ENCODE results near the gene PLCB1.
"Not testable (repeated sequence)": the region's sequence is repeated elsewhere in the genome, so short reads cannot be mapped to it uniquely, and the experiment has no call there.

Gene PLCB1

DNA sequence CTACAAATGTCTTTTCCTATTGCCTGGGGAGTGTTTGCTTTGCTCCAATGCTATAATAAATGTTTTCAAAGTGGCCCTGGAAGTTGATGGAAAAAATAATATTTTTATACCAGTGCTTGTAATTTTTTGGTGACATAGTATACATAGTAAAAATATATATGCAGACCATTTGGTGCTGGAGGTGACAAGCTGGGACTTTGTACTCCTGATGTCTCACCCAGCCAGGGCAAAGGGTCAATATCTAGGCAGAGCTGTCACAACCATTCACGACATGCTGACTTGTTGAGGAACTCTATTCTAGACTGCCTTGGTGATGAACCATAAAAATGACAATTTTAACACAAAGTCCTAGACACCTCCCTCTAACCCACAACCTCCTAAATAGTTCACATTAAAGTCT, 203.0 kb downstream of the PLCB1 start:
- DNase-seq (ENCODE audit: low read depth) = no peak

DNA sequence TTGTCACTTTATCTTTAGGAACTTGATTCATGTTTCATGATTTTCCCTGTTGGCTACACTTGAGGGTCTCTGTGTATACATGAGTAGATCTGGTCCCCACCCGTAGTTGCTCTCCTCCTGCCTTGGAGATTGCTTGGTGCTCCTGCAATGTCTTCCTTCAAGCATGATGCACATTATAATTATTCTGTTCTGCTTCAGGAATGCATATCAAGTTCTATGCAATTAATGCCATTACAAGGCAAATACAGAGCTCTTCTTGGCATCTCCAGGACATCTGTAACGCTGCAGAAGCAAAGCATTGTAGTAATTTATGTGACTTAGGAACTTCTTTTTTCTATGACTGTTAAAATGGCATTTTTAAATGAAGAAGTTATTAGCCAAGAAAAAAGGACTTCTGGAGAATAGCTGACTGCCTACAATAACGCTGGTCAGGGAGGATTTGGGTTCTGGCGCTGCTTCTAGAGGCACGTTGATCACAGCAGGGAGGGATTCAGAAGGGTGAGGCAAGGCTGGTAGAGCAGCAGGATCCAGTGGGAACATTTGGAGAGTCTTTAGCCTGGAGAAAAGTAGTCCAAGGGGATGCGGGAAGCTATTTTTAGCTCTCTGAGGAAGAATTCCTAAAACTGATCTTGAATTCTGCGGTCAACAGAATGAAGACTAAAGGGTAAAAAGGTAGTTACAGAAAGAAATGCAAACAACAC, 203.6 kb downstream of the PLCB1 start:
- DNase-seq (ENCODE audit: low read depth) = no peak

DNA sequence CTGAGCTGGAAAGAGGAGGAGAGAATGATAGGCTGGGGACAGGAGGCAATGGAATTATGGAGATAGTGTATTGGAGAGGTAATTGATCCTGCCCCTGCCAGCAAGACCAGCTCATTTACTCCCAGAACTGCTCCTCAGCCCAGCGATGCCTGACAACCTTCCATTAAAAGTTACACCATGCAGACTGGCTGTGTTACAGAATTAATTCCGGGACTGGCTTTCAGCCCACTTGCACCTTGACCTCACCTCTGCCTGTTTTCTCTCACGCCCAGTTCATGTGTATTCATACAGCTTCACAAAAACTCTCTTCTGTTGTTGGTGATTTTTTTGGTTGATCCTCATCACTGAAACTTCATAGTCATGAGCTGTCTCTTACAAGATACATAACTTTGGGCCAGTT, 207.3 kb downstream of the PLCB1 start:
- no peak for DNase-seq (ENCODE audit: low read depth)

DNA sequence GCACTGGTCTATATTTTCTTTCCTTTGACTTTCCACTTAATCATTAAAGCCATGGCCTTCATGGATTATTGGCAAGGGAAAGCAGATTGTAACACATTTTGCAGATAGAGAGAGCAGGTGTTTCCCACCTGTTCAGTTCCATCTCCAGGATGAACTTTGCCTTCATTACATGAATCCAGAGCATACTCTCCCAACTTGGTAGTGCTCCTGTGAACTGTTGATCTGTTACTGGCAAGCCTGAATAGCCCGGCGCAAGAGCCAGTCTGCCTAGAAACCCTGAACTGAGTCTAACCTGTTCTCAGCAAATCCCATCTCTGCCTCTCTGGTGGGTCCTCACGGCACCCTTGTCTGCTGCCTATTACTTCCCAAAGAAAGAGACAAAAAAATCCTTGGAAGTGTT, 210.3 kb downstream of the PLCB1 start:
- DNase-seq (ENCODE audit: low read depth) = no peak

DNA sequence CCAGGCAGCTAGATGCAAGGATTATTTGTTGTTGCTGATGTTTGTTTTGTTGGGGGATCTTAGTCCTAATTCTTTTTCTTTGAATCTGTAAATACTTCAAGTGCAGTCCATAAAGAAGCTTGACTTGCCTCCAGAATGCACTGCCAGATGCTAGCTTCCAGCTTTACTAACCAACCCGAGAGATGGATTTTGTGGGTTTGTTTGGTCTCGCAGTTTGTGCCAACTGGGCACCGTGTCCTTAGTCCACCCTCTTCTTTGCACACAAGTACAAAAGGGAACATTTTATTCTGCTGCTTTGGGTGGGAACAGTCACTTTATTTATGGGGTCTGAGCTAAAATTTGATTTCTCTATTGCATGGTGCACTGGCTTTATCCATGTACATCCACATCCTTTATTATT, 212.0 kb downstream of the PLCB1 start:
- no peak for DNase-seq (ENCODE audit: low read depth)

DNA sequence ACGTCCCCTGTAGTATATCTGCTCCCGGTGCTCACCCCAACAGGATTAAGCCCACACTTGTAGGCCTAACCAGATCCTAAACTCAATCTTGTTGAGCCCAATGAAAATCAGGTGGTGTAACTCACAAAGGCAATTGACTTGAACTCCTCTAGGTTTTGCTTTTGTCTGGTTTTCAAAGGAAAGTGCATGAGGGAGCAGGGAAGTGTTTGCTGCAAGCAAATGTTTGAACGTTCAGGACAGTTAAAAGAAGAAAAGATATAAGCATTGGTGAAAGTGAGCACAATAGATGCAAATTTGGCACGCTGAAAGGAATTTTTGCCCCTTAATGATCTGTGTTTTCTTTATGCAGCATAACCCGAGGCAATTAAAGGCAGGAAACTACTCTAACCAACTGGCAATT, 212.6 kb downstream of the PLCB1 start:
- no peak for DNase-seq (ENCODE audit: low read depth)

DNA sequence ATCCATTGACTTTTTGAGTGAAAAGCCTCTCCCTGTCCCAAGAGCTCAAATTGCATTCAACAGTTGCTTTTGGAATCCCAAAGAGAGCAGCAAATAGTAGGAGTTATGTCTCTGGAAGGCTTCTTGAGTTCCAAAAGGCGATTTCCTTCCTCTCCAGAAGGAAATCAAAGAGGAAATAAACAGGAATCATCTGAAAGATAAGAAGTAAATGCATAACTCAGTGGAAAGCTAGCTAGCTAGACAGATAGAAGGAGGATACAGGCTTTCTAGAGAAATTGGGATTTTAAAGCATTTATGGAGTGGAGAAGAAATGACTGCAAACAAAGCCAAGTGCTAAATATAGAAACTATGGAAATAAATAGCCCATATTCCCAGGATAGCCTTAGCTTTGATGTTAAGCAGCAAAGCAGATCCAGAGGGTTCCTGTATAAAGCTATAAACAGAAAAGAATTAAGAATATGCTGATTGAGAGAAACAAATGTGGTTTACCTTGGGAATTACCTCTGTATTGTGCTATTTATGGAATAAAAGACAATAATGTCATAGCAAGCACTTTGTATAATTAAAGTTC, 214.7 kb downstream of the PLCB1 start:
- no peak for DNase-seq (ENCODE audit: low read depth)

DNA sequence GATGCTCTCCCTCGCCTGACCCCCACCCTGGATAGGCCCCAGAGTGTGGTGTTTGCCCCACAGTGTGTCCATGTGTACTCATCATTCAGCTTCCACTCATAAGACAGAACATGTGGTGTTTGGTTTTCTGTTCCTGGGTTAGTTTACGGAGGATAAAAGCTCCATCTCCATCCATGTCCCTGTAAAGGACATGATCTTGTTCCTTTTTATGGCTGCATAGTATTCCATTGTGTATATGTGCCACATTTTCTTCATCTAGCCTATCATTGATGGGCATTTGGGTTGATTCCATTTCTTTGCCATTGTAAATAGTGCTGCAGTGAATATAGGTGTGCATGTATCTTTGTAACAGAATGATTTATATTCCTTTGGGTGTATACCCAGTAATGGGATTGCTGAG, 218.2 kb downstream of the PLCB1 start:
- not testable (repeated sequence) for DNase-seq (ENCODE audit: low read depth)

DNA sequence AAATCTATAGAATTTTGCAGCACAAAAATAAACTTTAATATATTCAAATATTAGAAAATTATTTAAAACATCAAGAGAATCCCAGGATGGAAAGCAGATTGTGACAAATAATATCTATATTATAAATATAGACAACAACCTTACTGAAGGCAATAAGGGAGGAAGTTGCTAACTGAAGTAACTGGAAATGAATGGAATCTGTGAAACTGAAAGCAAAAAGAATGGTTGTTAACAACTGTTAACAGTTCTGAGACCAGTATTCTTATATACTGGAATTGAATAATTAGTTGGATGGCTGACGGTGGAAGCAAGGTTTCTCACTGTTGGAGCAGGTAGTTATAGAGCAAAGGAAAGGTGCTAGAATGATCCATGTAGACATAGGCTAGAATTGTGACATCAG, 220.4 kb downstream of the PLCB1 start:
- no peak for DNase-seq (ENCODE audit: low read depth)

DNA sequence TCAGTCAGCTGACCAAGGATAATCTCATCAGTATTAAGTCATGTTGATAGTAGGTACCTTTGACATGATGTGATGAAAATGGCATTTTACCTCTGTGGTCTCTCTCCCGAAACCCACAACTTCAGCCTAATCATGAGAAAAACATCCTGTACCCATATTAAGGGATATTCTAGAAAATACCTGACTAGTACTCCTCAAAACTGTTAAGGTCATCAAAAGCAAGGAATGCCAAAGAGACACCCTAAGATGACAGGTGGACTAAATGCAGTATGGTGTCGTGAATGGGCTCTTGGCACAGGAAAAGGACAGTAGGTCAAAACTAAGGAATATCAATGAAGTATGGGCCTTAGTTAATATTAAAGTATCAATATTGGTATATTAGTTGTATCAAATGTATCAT, 221.4 kb downstream of the PLCB1 start:
- DNase-seq (ENCODE audit: low read depth) = no peak

DNA sequence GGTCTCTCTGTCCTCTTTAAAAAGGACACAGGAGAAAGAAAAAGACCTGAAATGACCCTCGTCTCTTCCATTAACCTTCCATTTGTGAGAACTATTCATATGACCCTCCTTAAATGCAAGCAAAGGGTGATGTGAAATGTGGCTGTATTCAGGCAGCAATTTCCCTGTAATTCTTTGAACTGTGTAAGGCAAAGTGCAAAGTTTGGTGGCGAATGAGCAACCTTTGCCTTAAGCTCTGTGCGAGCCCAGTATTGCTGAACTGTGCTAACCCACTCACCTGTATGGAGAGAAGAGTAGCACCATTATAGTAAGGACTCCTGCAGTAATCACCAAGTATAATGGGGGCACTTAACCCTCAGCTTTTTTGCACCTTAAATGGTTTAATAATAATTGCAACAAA, 223.4 kb downstream of the PLCB1 start:
- no peak for DNase-seq (ENCODE audit: low read depth)

DNA sequence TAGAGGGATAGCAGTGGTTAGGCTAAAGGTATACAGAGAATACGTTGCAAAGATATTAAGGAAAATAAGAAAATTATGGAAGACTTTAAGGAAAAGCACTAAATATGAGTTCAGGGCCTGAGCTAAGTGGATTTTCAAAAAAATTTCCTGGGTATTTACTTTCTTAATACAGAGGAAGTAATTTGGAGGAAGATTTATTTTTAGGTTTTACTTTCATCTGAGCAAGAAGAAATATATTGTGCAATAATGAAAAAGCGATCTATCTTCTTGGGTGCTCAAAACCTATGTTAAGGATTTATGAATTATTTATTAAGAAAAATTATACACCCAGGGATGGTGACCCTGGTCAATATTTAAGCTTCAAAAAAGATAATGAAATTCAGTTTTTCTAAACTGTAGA, 224.7 kb downstream of the PLCB1 start:
- no peak for DNase-seq (ENCODE audit: low read depth)

DNA sequence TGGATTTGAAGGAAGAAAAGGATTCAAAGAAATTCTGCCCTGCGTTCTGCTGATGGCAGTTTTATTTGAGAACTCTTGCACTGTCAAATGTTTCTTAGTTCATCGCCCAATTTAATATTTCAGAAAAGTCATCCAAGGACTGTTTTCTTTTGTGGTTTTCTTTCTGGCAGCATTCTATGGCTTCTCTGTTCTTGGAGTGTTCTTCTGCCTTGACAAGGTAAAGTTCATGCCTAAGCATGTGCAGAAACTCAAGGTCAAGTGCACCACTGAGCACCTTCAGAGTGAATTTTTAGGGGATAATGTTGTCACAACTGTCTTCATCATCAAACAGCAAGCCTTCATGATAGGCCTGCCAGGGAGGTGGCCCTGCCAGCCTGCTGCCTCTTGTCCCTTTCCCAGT, 225.6 kb downstream of the PLCB1 start:
- no peak for DNase-seq (ENCODE audit: low read depth)

DNA sequence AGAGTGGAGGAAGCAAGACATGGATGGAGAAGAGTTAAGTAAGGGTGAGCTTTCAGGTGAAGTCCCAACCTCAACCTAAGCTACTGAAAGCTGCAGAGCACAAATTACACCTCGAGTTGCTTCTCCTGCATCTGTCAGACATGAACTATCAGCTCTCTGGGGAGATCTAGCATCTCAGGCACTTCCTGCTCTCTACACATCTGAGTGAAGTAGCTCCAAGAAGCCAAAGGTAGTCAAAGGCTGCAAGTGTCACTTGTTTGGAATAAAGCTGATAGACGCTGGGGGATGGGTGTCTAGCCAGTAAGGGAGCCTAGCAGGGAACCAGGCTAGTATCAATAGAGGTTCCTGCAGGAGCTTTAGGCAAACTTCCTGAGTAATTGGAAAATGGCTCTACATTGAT, 228.0 kb downstream of the PLCB1 start:
- no peak for DNase-seq (ENCODE audit: low read depth)

DNA sequence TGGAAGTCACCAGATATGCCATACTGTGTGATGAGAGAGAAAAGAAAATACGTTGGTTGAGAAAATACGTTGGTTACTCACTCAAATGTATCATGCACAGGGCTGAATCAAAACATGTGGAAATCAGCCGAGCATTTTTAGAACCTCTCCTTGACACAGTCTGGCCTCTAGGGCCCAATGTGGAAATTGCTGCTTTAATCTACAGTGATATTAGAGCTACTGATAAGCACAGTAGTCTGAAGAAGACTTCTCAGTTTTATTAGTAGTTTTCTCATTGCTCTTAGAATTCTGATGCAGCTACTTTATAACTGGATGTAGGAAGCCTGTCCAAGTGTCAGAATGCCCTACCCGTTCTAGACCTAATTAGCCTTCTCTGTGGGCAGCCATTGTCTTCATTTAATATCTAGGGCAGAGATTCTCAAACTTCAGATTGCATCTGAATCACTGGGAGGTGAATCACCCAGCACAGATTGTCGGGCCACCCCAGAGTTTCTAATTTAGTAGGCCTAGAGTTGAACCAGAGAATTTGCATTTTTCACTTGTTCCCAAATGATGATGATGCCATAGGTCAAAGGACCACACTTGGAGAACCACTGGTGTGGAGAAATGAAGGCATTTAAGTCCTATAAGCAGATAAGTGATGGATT, 229.1 kb downstream of the PLCB1 start:
- DNase-seq (ENCODE audit: low read depth) = no peak

DNA sequence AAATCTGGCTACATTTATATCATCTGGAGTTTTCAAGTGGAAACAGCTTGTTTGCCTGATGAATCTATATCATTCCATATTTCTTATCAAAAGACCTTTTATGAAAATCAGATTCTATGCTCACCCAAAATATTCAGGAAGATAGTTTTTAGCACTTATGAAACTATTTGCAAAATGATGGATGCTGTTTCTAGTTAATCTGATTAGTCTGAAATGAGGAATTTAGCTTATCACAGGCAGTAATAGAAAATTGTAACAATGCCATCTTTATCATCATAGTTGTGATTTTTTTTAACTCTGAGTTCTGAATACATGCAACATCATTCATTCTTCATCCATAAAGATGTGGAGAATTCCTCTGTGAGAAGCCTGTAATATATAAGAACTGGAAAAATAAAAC, 229.7 kb downstream of the PLCB1 start:
- DNase-seq (ENCODE audit: low read depth) = no peak

DNA sequence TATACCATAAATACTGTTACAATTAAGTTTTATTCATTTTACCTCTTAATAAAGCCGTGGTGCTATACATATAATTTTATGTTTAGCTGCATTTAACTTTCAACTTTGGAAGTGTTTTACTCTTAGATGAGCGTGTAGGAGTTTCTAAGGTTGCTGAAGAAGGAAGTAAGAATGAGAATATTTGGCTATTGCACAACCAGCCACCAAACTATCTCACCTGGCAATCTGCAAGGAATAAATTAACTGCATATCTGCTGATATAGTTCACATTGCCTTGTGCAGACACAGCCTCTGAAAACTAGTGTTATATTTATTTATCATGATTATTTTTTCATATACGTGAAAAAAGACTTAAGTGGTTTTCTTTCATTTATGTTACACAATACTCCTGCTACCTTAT, 230.4 kb downstream of the PLCB1 start:
- DNase-seq (ENCODE audit: low read depth) = no peak

DNA sequence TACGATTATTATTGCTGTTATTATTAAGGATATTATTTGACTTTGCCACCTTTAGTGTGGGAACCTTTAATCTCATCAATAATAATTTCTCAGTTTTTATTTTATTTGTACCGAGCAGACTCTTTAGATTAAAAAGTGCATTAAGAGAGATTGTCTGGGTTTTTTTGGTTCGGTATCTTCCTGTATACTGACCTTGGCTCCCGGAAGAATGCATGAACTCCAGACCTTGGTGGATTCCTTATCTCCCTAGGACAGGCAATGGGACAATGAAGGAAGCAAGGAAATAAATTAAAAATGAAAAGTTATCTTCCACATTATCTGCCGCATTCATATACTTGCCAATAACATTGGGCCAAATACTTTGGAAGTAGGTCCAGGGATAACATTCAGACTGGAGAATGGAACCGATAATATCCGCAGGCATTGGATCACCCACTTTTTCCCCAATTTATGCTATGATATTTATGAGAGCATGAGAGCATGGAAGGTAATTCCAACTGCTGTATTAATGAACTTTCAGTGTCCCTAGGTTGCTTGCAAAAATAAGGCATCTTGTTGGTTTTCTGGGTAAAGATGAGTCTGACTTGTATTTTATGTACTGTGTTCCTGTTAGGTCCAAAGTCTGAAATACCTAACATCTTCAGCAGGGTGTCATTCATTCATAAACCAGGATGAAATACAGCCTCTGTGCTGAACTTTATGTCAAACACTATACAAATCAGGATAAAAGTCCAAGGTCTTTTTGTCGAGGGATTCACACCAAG, 232.1 kb downstream of the PLCB1 start:
- no peak for DNase-seq (ENCODE audit: low read depth)

DNA sequence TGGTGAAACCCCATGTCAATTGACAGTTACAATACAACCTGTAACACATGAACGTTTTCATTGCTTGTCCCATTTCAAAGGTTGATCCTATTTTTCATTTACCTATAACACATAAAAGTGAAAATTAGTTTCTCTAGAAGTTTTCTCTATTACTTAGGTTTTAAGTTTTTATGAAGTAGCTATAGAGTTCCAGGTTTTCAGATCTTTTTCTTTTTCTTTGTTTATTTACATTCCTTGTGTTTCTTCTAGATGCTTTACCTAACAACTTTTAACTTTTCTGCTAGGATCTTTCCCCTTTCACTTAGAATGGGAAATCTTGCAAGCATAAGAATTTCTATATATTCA, 232.6 kb downstream of the PLCB1 start:
- no peak for DNase-seq (ENCODE audit: low read depth)

DNA sequence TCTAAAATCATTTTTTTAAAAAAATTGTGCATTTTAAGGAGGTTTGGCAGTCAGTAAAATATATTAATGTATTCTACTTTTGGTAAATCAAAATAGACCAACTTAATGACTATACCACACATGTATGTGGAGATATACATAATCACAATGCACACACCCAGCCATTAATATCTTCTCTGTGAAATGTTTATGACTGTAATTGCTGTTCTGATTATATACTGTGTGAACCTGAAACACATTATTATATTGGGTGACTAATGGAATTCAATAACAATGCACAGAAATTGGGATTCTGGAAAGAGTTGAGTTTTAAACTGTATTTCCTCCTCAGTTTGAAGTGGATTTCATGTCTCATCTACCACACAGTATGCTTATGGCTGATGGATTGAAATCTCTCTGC, 233.6 kb downstream of the PLCB1 start:
- DNase-seq (ENCODE audit: low read depth) = no peak

DNA sequence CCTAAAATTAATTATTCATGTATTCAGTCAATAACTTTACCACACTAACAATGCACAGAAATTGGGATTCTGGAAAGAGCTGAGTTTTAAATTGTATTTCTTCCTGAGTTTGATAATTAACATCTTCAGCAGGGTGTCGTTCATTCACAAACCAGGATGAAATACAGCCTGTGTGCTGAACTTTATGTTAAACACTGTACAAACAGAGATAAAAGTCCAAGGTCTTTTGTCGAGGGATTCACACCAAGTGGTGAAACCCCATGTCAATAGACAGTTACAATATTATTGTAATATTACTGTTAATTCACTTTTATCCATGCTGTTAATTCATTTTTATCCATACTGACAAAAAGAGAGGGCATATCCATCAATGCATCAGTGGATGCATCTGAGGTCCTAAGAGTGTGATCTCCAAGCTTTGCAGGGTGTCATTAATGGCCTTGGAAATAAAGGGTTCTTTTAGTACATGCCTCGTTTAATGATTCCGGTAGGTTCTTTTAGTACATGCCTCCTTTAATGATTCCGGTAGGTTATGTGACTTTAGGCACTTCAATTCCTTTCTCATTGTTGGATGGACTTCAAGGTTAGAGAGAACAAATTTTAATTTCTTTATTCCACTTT, 234.3 kb downstream of the PLCB1 start:
- DNase-seq (ENCODE audit: low read depth) = no peak

DNA sequence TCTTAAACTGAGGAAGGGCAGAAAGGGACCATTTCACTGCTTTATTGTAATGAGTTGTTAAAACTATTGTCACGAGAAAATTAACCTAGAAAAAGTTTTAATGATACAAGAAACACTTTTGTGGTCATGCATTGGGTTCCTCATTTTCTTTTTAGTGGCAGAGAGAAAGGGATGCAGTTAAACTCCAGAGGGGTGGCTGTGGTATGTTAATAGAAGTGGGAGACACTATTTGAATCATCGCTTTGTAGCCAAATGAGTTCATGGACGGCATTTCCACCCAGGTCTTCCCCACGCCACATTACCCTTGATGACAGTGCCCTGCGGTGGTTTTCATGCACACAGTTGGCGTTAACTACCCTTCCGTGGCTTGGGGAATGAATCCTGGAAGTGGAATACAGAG, 235.6 kb downstream of the PLCB1 start:
- DNase-seq (ENCODE audit: low read depth) = no peak

DNA sequence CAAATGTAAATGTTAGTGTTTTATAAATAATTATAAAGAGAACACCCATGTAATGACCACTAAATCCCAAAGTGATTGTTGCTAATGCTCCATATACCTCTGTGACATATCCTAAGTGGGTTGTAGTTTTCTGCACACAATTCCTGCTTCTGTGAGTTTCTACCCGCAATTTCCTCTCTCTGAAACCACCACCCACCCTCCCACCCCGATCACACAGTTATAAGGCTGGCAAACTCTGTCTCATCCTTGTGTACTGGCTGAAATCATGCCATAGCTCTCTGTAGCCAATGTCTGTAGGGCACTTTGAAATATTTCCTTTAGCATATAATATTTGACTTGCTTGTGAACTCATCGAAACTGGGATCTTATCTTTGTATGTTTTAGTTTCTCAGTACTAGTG, 236.6 kb downstream of the PLCB1 start:
- DNase-seq (ENCODE audit: low read depth) = no peak

Data from stimulated activated CD8-positive, alpha-beta memory T cell treated with anti-CD3 and anti-CD28 coated beads, Interleukin-15, amount 100 ng/mL, for 24 hours (primary cell).